Activated CD4-positive, alpha-beta T cell treated with anti-CD3 and anti-CD28 coated beads, Interleukin-2, amount 10 ng/mL, durations not matched to agents 7 days and 5 days (primary cell): Measurements from ENCODE around the gene ZFHX3. TPM values are rescaled to one million over a fixed set of nuclear protein-coding genes. Genes with fewer than 3 reads are reported as not detected.

Experiments
- CTCF ChIA-PET: fragments of 350-600 bp; sonication (Branson Sonifier 250); formaldehyde crosslinking; loops from one replicate; lab custom pipeline; 2021; ENCODE audit warnings: antibody characterized with exemption; lab: Charles Lee
- POLR2A ChIA-PET: fragments of 350-600 bp; sonication (Branson Sonifier 250); formaldehyde crosslinking; loops from one replicate; lab custom pipeline; 2021; ENCODE audit warnings: antibody characterized with exemption; lab: Charles Lee
- DNase-seq: peaks from one replicate; pipeline ENCODE4 v3.0.0-alpha.2; 2020
- H3K27ac Mint-ChIP-seq: one replicate; pipeline ENCODE4 v1.8.0; 2021; ENCODE audit warnings: mild to moderate bottlenecking, moderate library complexity, mixed read lengths
- H3K27me3 Mint-ChIP-seq: one replicate; pipeline ENCODE4 v1.8.0; 2021; ENCODE audit warnings: mixed read lengths
- H3K36me3 Mint-ChIP-seq: one replicate; pipeline ENCODE4 v1.8.0; 2021; ENCODE audit warnings: low read depth, mixed read lengths
- H3K4me1 Mint-ChIP-seq: one replicate; pipeline ENCODE4 v1.8.0; 2021; ENCODE audit warnings: mixed read lengths
- H3K4me3 Mint-ChIP-seq: one replicate; pipeline ENCODE4 v1.8.0; 2021; ENCODE audit warnings: mild to moderate bottlenecking, moderate library complexity, mixed read lengths
- H3K9me3 Mint-ChIP-seq: one replicate; pipeline ENCODE4 v1.8.0; 2021; ENCODE audit warnings: mixed read lengths
- total RNA-seq, 2 experiments: library from RNA; stranded (reverse); gene quantifications; one replicate each; pipeline ENCODE4 v1.2.3, GENCODE V29; 2021

The ZFHX3 gene
- total RNA-seq, 2 experiments from 2014 or later, result 1.5 to 1.6 TPM

DNA sequence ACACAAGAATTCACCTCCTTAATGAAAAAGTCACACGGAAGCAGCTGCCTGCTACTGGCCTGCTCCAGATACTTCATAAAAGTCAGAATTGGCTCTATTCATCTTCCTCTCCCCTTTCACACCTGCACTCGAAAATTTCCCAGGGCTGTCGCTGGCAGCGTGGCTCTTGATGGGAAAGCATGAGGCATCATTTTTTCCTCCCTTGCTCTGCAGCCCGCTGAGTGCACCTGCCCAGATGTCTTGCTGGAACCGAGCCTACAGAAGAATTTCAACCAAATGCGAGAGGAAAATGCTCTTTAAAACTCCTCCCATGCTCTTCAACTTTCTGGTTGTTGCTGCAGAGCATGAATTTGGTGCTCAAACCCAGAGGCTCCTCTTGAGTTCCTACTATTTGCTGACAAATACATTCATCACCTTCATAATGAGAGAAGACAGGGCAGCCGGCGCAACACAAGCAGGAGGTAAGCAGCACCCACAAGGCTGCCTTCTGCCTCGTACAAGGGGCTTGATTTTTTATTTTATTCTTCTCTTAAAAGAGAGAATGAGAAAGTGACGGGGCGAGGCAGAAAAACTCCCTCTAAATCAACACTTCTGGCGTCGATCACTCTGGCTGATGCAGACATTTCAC, 146.8 kb downstream of the ZFHX3 start:
- Mint-ChIP-seq H3K4me3 (no peak overlapping the region), H3K36me3 (no peaks in the 10 kb centered on the region), H3K27me3 (peaks cover 3% of the 10 kb centered on the region), H3K27ac (no peak overlapping the region), H3K9me3 (no peaks in the 10 kb centered on the region), H3K4me1 (no peaks in the 10 kb centered on the region)
- POLR2A ChIA-PET, result no interaction called here
- CTCF ChIA-PET, result no interaction called here
- no peak for DNase-seq

DNA sequence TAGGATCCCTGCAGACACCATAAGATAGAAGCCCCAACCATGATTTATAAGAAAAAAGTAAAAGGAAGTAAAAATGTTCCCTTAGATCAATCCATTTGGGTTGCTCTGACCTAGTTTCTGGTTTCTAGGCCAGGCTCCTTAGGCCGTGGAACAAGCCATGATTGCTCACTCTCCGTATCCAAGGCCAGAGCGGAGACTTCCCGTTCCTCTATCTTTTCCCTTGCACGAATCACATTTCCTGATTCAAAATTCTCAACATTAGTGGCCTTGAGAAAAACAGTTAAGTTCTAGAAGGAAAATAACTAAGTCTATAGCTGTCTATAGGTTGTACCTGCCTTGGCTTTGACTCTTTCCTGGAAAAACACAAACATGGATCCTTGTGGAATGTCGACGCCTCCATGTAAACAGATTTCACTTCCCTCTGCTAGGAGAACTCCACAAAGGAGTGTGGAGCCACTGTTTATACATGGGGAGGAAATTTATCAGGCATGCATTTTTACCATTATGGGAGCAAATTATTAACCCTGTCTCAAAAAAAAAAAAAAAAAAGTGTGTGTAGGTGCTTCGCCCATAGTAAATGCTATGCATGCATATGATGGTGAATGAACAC, 149.6 kb downstream of the ZFHX3 start:
- ChIA-PET POLR2A (no interaction called here), CTCF (no interaction called here)
- H3K36me3 Mint-ChIP-seq, result no peaks in the 10 kb centered on the region
- peaks cover 4% of the 10 kb centered on the region for H3K27me3 Mint-ChIP-seq
- no peaks in the 10 kb centered on the region for H3K9me3 Mint-ChIP-seq
- H3K4me1 Mint-ChIP-seq, result no peaks in the 10 kb centered on the region
- H3K27ac Mint-ChIP-seq, result no peak overlapping the region
- DNase-seq, result no peak
- no peak overlapping the region for H3K4me3 Mint-ChIP-seq

DNA sequence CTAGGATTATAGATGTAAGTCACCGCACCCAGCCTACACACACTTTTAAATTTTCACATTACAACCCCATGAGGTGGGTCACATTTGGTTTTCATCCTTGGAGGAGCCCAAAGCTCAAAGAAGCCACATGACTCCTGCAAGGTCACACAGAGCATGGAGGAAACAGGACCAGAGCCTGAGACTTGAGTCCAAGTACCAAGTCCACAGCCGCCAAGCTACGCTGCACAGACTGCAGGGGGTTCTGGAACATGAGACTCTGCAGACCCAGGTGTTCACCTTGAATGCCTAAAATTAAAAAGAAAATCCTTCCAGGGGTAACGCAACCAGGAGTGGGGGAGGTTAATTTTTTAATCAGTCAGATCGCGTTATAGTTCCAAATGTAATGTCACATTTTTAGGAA, 150.2 kb downstream of the ZFHX3 start:
- Mint-ChIP-seq H3K27me3 (peaks cover 4% of the 10 kb centered on the region), H3K9me3 (no peaks in the 10 kb centered on the region), H3K4me3 (no peak overlapping the region), H3K36me3 (no peaks in the 10 kb centered on the region), H3K27ac (no peak overlapping the region), H3K4me1 (no peaks in the 10 kb centered on the region)
- ChIA-PET POLR2A (no interaction called here), CTCF (no interaction called here)
- no peak for DNase-seq

DNA sequence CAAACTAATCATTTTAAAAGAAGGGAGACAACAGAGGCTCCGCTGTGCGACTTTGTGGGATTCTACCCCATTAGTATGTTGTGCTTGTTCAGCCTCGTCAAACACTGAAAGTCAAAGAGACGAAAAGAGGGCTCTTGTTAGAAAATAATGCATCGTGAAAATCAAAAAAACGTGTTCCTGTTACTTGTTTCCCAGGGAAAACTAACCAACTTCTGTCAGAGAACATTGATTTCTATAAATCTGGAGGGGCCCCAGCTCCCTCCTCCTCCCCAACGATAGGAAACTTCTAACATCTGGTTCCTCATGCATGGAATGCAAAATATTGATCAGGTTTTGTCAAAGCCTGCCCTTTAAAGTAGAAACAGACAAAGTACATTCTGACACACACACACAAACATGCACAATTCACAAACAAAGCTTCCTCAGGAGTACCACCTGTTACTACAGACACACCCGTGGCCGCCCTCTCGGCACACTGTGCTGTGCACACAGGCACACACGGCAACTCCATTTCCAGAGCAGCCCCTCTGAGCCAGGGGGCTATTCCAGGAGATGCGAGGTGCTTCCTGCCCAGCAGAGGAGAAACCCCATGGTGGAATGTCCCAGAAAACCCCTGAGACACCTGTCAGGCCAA, 151.3 kb downstream of the ZFHX3 start:
- DNase-seq, result no peak
- CTCF ChIA-PET, result no interaction called here
- Mint-ChIP-seq H3K27me3 (peaks cover 4% of the 10 kb centered on the region), H3K4me1 (no peaks in the 10 kb centered on the region), H3K4me3 (no peak overlapping the region), H3K27ac (no peak overlapping the region), H3K36me3 (no peaks in the 10 kb centered on the region), H3K9me3 (no peaks in the 10 kb centered on the region)
- POLR2A ChIA-PET, result no interaction called here

- ChIA-PET CTCF (no interaction called here), POLR2A (no interaction called here)
- H3K4me3 Mint-ChIP-seq, result no peak overlapping the region
- H3K4me1 Mint-ChIP-seq, result no peaks in the 10 kb centered on the region
- H3K27me3 Mint-ChIP-seq, result peaks cover 4% of the 10 kb centered on the region
- no peak overlapping the region for H3K27ac Mint-ChIP-seq
- no peaks in the 10 kb centered on the region for H3K36me3 Mint-ChIP-seq
- DNase-seq, result no peak
- no peaks in the 10 kb centered on the region for H3K9me3 Mint-ChIP-seq
Observed at GRCh38 chr16:72895951-72896350, 152.0 kb downstream of the ZFHX3 start.

- H3K4me3 Mint-ChIP-seq, result no peak overlapping the region
- ChIA-PET POLR2A (no interaction called here), CTCF (interaction anchor here (0.6 to 1.2 kb wide), 2 partner anchors 8 to 9 kb away, joined by 3 to 4 read pairs; no protein-coding TSS in a partner anchor)
- H3K9me3 Mint-ChIP-seq, result peaks cover 5% of the 10 kb centered on the region
- H3K27ac Mint-ChIP-seq, result no peak overlapping the region
- H3K27me3 Mint-ChIP-seq, result peaks cover 4% of the 10 kb centered on the region
- no peaks in the 10 kb centered on the region for H3K4me1 Mint-ChIP-seq
- DNase-seq, result no peak
- peaks cover 2% of the 10 kb centered on the region for H3K36me3 Mint-ChIP-seq
Observed at GRCh38 chr16:72894293-72895151, 153.4 kb downstream of the ZFHX3 start.

- Mint-ChIP-seq H3K4me1 (no peaks in the 10 kb centered on the region), H3K4me3 (no peak overlapping the region), H3K9me3 (peaks cover 7% of the 10 kb centered on the region), H3K27ac (no peak overlapping the region), H3K27me3 (peaks cover 4% of the 10 kb centered on the region), H3K36me3 (peaks cover 5% of the 10 kb centered on the region)
- CTCF ChIA-PET, result no interaction called here
- DNase-seq, result no peak
- POLR2A ChIA-PET, result no interaction called here
Observed at GRCh38 chr16:72891291-72892227, 156.4 kb downstream of the ZFHX3 start.

DNA sequence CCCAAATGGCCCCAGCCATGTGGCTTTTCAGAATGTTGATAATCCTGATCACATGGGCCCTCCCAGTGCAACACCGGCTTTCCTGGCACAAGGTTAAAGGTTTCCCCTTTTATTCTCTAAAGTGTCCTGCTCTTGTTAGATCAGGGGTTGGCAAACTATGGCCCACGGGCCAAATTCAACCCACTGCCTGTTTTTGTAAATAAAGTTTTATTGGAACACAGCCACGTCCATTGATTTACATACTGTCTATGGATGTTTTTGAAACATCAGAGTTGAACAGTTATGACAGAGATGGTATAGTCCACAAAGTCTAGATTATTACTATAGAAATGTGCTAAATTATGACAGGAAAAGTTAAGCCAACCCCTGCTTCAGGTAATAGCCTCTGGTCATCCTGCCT, 157.3 kb downstream of the ZFHX3 start:
- POLR2A ChIA-PET, result no interaction called here
- Mint-ChIP-seq H3K27me3 (peaks cover 5% of the 10 kb centered on the region), H3K4me1 (no peaks in the 10 kb centered on the region), H3K27ac (no peak overlapping the region), H3K36me3 (peaks cover 5% of the 10 kb centered on the region), H3K9me3 (peaks cover 7% of the 10 kb centered on the region), H3K4me3 (no peak overlapping the region)
- DNase-seq, result no peak
- CTCF ChIA-PET, result no interaction called here

DNA sequence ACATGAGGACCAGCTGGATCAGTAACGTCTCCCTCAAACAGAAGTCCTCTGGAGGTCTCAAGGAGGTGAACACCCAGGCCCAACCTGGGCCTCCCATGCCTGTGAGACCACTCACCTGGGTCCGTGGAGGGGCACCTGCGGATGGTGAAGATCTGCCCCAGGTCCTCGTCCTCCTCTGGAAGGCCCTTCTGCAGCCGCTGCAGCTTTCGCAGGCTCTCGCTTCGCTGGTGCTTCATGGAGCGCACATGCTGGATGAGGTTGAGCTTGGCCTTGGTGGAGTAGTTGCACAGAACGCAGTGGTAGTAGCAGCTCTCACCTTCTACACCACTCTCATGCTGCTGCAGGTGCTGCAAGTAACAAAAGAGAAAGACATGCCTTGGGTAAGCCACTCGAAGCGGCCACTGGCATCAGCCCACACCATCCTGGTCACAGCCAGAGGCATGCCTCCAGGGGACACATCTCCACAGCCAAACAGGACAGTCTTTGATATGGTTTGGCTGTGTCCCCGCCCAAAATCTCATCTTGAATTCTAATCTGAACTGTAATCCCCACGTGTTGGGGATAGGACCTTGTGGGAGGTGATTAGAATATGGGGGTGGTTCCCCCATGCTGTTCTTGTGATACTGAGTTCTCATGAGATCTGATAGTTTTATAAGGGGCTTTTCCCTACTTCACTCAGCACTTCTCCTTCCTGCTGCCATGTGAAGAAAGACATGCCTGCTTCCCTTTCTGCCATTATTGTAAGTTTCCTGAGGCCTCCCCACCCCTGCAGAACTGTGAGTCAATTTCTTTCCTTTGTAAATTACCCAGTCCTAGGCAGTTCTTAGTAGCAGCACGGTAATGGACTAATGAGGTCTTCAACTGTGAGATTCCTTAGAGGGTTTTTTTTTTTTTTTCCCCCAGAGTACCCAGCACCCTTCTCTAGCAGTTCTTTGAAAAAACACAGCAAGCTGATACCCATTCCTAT, 158.0 kb downstream of the ZFHX3 start:
- peaks cover 5% of the 10 kb centered on the region for H3K27me3 Mint-ChIP-seq
- no peaks in the 10 kb centered on the region for H3K4me1 Mint-ChIP-seq
- POLR2A ChIA-PET, result no interaction called here
- no peak overlapping the region for H3K4me3 Mint-ChIP-seq
- no peak overlapping the region for H3K27ac Mint-ChIP-seq
- no peak for DNase-seq
- H3K9me3 Mint-ChIP-seq, result peaks cover 7% of the 10 kb centered on the region
- H3K36me3 Mint-ChIP-seq, result peaks cover 5% of the 10 kb centered on the region
- CTCF ChIA-PET, result no interaction called here

DNA sequence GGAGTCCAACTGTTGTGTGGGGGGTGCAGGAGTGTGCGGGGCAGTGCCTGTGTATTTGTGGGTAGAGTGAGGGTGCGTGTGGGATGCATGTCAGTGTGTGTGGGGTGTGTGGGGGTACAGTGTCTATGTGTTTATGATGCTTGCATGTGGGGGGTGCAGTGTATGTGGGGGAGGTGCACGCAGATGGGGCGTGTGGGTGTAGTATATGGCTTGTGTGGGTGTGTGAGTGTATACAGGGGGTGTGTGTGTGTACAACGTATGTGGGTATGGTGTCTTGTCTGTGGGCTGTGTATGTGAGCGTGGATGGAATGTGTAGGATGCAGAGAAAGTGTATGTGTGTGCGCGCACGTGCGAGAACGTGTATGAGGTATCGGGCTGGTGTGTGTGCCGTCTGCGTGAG, 160.4 kb downstream of the ZFHX3 start:
- Mint-ChIP-seq H3K4me1 (no peaks in the 10 kb centered on the region), H3K9me3 (peaks cover 7% of the 10 kb centered on the region), H3K27ac (no peak overlapping the region), H3K4me3 (no peak overlapping the region), H3K36me3 (peaks cover 5% of the 10 kb centered on the region), H3K27me3 (peaks cover 7% of the 10 kb centered on the region)
- no peak for DNase-seq
- ChIA-PET CTCF (no interaction called here), POLR2A (no interaction called here)

- H3K36me3 Mint-ChIP-seq, result peaks cover 5% of the 10 kb centered on the region
- no peak overlapping the region for H3K27ac Mint-ChIP-seq
- ChIA-PET CTCF (interaction anchor here (0.6 kb wide), 2 partner anchors 8 to 43 kb away, joined by 3 to 7 read pairs; no protein-coding TSS in a partner anchor), POLR2A (no interaction called here)
- peaks cover 7% of the 10 kb centered on the region for H3K27me3 Mint-ChIP-seq
- no peak overlapping the region for H3K4me3 Mint-ChIP-seq
- no peak for DNase-seq
- H3K9me3 Mint-ChIP-seq, result peaks cover 7% of the 10 kb centered on the region
- H3K4me1 Mint-ChIP-seq, result no peaks in the 10 kb centered on the region
Observed at GRCh38 chr16:72886346-72886974, 161.5 kb downstream of the ZFHX3 start.
